MCF 10A (cell line): ENCODE data around the gene EXOC1. TPM values are rescaled to one million over a fixed set of nuclear protein-coding genes. Genes with fewer than 3 reads are reported as not detected.

Source experiments
- BruUV-seq: library from RNA; stranded (reverse); fragments of 400-500 nt; replicated peaks from 2 replicates; lab custom pipeline; 2021; lab: Mats Ljungman, UMichigan
- CTCF ChIA-PET: fragments of 300-600 bp; sonication (Branson Sonifier 250); formaldehyde crosslinking; extraction: SDS; loops from one replicate; lab custom pipeline; 2021; ENCODE audit warnings: antibody characterized with exemption, inconsistent platforms; lab: Yijun Ruan, JAX
- POLR2A ChIA-PET: fragments of 300-600, 350-650 bp; sonication (Branson Sonifier 250); formaldehyde crosslinking; extraction: SDS; loops from one replicate; lab custom pipeline; 2020; ENCODE audit warnings: antibody characterized with exemption, inconsistent platforms; lab: Yijun Ruan, JAX
- DNase-seq: peaks from one replicate; pipeline ENCODE4 v3.0.0-alpha.2; 2018; ENCODE audit not compliant: unreplicated experiment
- H3K27ac Mint-ChIP-seq: one replicate; pipeline ENCODE4 v1.8.0; 2022; ENCODE audit warnings: mild to moderate bottlenecking, low read depth, mixed read lengths; ENCODE audit not compliant: unreplicated experiment
- H3K27me3 Mint-ChIP-seq: one replicate; pipeline ENCODE4 v1.8.0; 2022; ENCODE audit warnings: mixed read lengths; ENCODE audit not compliant: insufficient read depth, unreplicated experiment
- H3K36me3 Mint-ChIP-seq: one replicate; pipeline ENCODE4 v1.8.0; 2022; ENCODE audit warnings: mild to moderate bottlenecking, moderate library complexity, mixed read lengths; ENCODE audit not compliant: insufficient read depth, unreplicated experiment
- H3K4me1 Mint-ChIP-seq: one replicate; pipeline ENCODE4 v1.8.0; 2022; ENCODE audit warnings: mixed read lengths; ENCODE audit not compliant: insufficient read depth, unreplicated experiment
- H3K4me3 Mint-ChIP-seq: one replicate; pipeline ENCODE4 v1.8.0; 2022; ENCODE audit warnings: mild to moderate bottlenecking, moderate library complexity, mixed read lengths; ENCODE audit not compliant: unreplicated experiment
- H3K9me3 Mint-ChIP-seq: one replicate; pipeline ENCODE4 v1.8.0; 2022; ENCODE audit warnings: mixed read lengths; ENCODE audit not compliant: unreplicated experiment
- intact Hi-C: fragments of 100-400 bp; cut with micrococcal nuclease; formaldehyde crosslinking; loops from 2 replicates; pipeline ENCODE4 v1.14.1; 2022
- total RNA-seq: library from RNA; stranded (reverse); gene quantifications from 2 replicates; pipeline ENCODE4 v1.2.3, GENCODE V29; 2022
- TF ChIP-seq, protein P1 (sequence below): fragments of 200-600 bp; IDR thresholded peaks from one replicate; pipeline ENCODE4 v1.8.0; 2022; ENCODE audit warnings: antibody characterized with exemption, mild to moderate bottlenecking; ENCODE audit not compliant: unreplicated experiment

Gene EXOC1
- total RNA-seq, 1 experiment from 2014 or later: 31.4 TPM

DNA sequence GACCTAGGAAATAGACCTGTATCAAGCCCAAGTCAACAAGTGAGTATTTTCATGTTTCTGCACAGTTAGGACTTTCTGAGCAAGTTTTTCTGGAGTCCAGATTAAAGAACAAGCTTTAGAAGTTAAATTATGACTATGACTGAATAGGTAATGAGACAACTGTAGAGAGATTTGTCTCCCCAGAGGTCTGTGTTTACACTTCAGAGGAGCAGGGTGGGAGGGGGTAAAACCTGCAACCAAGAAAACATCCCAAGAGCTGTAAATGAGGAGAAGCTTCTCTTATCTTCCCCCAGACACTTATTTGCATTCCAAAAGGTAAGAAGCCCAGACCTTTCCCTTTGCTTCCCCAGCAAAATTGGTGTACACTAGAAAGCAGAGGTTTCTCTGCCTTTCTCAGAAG is 73.2 kb downstream of the EXOC1 start:
- Mint-ChIP-seq H3K36me3 (no peaks in the 10 kb centered on the region), H3K4me1 (no peaks in the 10 kb centered on the region), H3K9me3 (peaks cover 7% of the 10 kb centered on the region), H3K4me3 (no peak overlapping the region), H3K27me3 (no peaks in the 10 kb centered on the region), H3K27ac (no peak overlapping the region)
- intact Hi-C loops: no loop called here
- POLR2A ChIA-PET: interaction anchor here (0.6 kb wide), 1 partner anchor 297 kb away, joined by 3 read pairs; no protein-coding TSS in a partner anchor
- DNase-seq: no peak
- no TSS peak for BruUV-seq
- CTCF ChIA-PET: interaction anchor here (0.6 kb wide), 1 partner anchor 39 kb away, joined by 3 read pairs; no protein-coding TSS in a partner anchor
- TF ChIP-seq, protein P1, sequence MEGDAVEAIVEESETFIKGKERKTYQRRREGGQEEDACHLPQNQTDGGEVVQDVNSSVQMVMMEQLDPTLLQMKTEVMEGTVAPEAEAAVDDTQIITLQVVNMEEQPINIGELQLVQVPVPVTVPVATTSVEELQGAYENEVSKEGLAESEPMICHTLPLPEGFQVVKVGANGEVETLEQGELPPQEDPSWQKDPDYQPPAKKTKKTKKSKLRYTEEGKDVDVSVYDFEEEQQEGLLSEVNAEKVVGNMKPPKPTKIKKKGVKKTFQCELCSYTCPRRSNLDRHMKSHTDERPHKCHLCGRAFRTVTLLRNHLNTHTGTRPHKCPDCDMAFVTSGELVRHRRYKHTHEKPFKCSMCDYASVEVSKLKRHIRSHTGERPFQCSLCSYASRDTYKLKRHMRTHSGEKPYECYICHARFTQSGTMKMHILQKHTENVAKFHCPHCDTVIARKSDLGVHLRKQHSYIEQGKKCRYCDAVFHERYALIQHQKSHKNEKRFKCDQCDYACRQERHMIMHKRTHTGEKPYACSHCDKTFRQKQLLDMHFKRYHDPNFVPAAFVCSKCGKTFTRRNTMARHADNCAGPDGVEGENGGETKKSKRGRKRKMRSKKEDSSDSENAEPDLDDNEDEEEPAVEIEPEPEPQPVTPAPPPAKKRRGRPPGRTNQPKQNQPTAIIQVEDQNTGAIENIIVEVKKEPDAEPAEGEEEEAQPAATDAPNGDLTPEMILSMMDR: no peak

DNA sequence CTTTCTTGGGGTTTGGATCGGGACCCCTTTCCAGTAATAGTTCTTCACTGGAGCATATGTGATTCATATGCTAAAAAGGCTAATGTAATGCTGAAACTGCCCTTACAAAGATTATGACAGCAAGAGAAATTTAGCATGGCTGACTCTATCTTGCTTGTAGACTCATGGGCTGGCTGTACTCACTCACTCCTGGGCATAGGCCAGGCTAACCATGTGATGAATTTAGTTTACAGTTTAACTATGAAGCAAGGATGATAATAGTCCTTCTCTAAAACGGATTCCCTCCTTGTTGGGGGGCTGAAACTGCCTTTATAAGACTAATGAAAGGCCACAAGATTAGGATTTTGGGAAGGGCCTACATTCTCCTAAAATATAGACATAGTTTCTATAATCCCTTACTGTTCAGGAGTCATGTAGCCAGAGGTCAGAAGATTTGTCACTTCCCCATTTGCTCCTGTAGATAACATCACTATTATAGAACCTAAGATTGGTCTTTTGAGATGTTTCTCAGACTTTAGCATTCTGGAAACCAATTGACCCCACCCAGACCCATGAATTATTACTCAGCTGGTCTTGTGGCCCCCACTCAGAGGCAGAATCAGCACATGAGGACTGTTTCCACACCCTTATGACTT is 74.5 kb downstream of the EXOC1 start:
- H3K4me1 Mint-ChIP-seq: no peaks in the 10 kb centered on the region
- TF ChIP-seq, protein P1: no peak
- peaks cover 7% of the 10 kb centered on the region for H3K9me3 Mint-ChIP-seq
- no TSS peak for BruUV-seq
- H3K27ac Mint-ChIP-seq: no peak overlapping the region
- POLR2A ChIA-PET: no interaction called here
- intact Hi-C loops: no loop called here
- H3K36me3 Mint-ChIP-seq: no peaks in the 10 kb centered on the region
- no peak for DNase-seq
- H3K27me3 Mint-ChIP-seq: no peaks in the 10 kb centered on the region
- CTCF ChIA-PET: no interaction called here
- no peak overlapping the region for H3K4me3 Mint-ChIP-seq

DNA sequence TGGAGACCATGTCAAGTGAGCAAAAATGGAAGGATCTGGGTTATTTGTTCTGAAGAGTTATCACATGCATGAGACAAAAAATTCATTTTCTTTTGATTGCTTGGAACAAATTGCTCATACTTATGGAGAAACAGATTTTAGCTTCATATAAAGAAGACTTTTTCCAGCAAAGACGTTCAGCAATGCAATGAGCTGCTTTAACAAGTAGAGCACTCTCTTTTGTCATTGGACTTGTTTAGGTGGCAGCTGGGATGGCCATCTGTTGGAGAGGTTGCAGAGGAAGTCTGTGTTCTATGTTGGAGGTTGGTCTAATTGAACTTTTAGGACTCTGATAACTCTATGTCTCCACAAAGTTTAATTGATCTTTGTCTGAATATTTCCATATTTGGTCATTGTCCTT is 75.4 kb downstream of the EXOC1 start:
- POLR2A ChIA-PET: no interaction called here

DNA sequence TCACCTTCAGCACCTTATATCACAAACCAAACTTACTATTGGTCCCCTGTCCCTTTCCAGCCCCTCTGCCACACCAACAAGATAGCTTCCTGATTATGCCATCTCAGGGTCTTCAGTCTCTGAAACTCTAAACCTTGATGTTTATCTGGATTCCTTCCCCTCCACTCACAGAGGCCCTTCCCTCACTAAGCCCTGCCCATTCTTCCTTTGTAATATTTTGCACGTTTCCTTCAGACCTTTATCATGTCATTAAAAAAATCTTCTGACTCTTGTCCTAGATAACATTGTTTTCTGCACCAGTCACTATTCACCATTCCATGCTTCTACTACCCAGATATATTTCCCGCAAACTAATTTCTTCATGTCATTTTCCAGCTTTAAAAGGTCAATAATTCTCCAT is 77.6 kb downstream of the EXOC1 start:
- Mint-ChIP-seq H3K27ac (no peak overlapping the region), H3K4me3 (no peak overlapping the region), H3K36me3 (no peaks in the 10 kb centered on the region), H3K9me3 (no peaks in the 10 kb centered on the region), H3K27me3 (no peaks in the 10 kb centered on the region), H3K4me1 (no peaks in the 10 kb centered on the region)
- intact Hi-C loops: no loop called here
- TF ChIP-seq, protein P1: no peak
- DNase-seq: no peak
- CTCF ChIA-PET: no interaction called here
- BruUV-seq: no TSS peak
- POLR2A ChIA-PET: interaction anchor here (0.8 kb wide), 1 partner anchor 537 kb away, joined by 4 read pairs; no protein-coding TSS in a partner anchor

More for the DNA sequence above, 75.4 kb downstream of the EXOC1 start:
- Mint-ChIP-seq H3K36me3 (no peaks in the 10 kb centered on the region), H3K27ac (no peak overlapping the region), H3K27me3 (no peaks in the 10 kb centered on the region), H3K9me3 (peaks cover 1% of the 10 kb centered on the region), H3K4me1 (no peaks in the 10 kb centered on the region), H3K4me3 (no peak overlapping the region)
- CTCF ChIA-PET: no interaction called here
- no TSS peak for BruUV-seq
- TF ChIP-seq, protein P1: no peak
- intact Hi-C loops: no loop called here
- no peak for DNase-seq
